ENCODE data around the gene WDR86. TPM values are rescaled to one million over a fixed set of nuclear protein-coding genes. Genes with fewer than 3 reads are reported as not detected.

WDR86 gene
- total and polyA plus RNA-seq, 2 of the 8 experiments (the other 6 are each of a cell fraction or from before 2014, with no cell fraction given) = 12.7 to 15.8 TPM

DNA sequence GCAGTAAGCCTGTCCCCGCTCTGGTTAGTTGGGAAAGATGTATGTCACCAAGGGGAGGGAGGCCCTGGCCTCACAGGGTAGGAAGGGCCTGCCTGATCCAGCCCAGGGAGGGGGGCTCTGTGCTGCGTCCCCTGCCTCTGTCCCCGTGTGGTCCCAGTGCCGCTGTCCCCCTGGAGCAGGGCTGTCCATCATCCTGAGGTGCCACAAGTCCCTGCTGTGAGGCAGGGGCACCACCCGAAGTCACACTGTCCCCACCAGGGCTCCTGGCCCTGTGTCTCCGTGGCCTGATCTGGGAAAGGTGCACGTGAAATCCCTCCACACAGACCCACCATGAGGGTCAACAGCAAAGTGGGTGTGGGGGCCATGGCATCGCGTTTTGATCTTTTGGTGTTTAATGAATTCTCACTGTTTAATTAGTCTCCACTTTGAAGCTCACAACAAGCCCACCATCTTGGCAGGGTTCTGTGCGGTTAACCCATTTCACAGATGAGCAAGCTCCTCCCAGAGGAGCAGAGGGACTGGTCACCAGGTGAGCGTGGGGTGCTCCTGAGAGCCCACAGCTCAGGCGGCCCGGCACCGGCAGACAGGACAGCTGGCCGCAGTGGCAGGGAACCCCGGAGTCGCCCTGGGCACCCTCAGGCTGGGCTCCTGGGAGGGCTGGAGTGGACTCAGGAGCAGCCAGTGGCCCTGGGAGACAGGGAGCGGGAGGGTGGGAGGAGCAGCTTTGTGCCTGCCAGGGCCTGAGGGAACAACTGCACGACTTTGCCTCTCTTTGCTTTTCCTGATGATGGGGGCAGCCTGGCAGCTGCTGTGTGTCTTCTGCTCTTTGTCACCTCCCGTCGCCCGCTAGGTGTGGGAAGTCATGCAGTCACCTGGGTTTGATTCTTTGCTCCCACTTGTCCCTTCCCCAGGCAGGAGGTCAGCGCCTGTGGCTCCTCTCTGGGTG is 42.1 kb upstream of the WDR86 start:
- ChIA-PET CTCF (ENCODE audit: partially characterized antibody) (interaction anchor here (0.8 to 13.7 kb wide), 10 partner anchors 10 to 331 kb away, joined by 3 to 185 read pairs (median 5); partner anchors contain the start of gene CRYGN), POLR2A (ENCODE audit: partially characterized antibody) (interaction anchor here (1.0 to 2.7 kb wide), 5 partner anchors 8 to 85 kb away, joined by 3 to 11 read pairs (median 4); no protein-coding TSS in a partner anchor)
- no peaks in the 10 kb centered on the region for H3K36me3 ChIP-seq (ENCODE audit: control insufficient read depth in 2 of 4, insufficient read depth in 4 of 4, low read length in 3 of 4)
- H3K9ac ChIP-seq (replicated peaks in 1 of 4; ENCODE audit: extremely low read depth in 1 of 4, low read depth in 3 of 4, low read length in 3 of 4) = no peak overlapping the region
- H3K23me2 ChIP-seq (ENCODE audit: low read depth, low read length) = no peaks in the 10 kb centered on the region; the same call in 1 of the 2 replicates
- H4K20me1 ChIP-seq (replicated peaks in 1 of 2; ENCODE audit: control insufficient read depth in 1 of 2, insufficient read depth in 2 of 2, low read length in 2 of 2) = no peaks in the 10 kb centered on the region
- no peak overlapping the region for H2BK20ac ChIP-seq (ENCODE audit: low read length)
- no peak overlapping the region for H3K4me2 ChIP-seq (ENCODE audit: insufficient read depth in 1 of 2, low read depth in 2 of 2, low read length in 2 of 2)
- no peak overlapping the region for H4K5ac ChIP-seq (ENCODE audit: insufficient read length, low read depth, low read length)
- peak overlapping the region; percentile 90 for H4K91ac ChIP-seq (replicated peaks; ENCODE audit: insufficient read length, low read length)
- H2BK15ac ChIP-seq (ENCODE audit: low read length) = 0 out of 2 replicates have a peak overlapping the region, but pooled peaks have one; percentile 46
- no peak for DNase-seq (ENCODE audit: low read depth in 1 of 2, low spot score in 2 of 2)
- H3K79me1 ChIP-seq (ENCODE audit: low read depth, low read length) = no peaks in the 10 kb centered on the region
- H3K4me1 ChIP-seq (replicated peaks in 1 of 4; ENCODE audit: control insufficient read depth in 3 of 4, insufficient read depth in 4 of 4, low read length in 3 of 4) = peaks cover 4 to 28% (median 16%) of the 10 kb centered on the region in 4 experiments
- no peak overlapping the region for H2BK120ac ChIP-seq (replicated peaks; ENCODE audit: low read depth, low read length)
- H3K56ac ChIP-seq (replicated peaks; ENCODE audit: insufficient read length, low read depth, low read length) = no peak overlapping the region
- no peak overlapping the region for H3K4me3 ChIP-seq (ENCODE audit: extremely low read depth in 1 of 4, insufficient read depth in 2 of 4, low read depth in 3 of 4, low read length in 4 of 4)
- peak overlapping the region; percentile 60; the same call in 1 of the 2 replicates for H2BK5ac ChIP-seq (ENCODE audit: low read depth, low read length)
- H3K79me2 ChIP-seq (ENCODE audit: control insufficient read depth in 1 of 2, insufficient read depth in 2 of 2, low read length in 2 of 2) = no peaks in the 10 kb centered on the region
- H2BK12ac ChIP-seq (ENCODE audit: low read depth, low read length) = peak overlapping the region; percentile 68; the same call in 1 of the 2 replicates
- H2AFZ ChIP-seq (ENCODE audit: low read length) = no peak overlapping the region
- H3K18ac ChIP-seq (ENCODE audit: extremely low read depth, low read length) = no peak overlapping the region; the same call in 1 of the 2 replicates
- H3K14ac ChIP-seq (ENCODE audit: insufficient read length) = no peak overlapping the region
- no peak overlapping the region for H3K23ac ChIP-seq (ENCODE audit: insufficient read length)
- peaks cover 0 to 12% (median 7%) of the 10 kb centered on the region in 4 experiments; a peak in 5 of 7 replicates for H3K27me3 ChIP-seq (replicated peaks in 1 of 4; ENCODE audit: control insufficient read depth in 3 of 4, extremely low read depth in 1 of 4, insufficient read depth in 3 of 4, low read length in 3 of 4)
- H3K27ac ChIP-seq (ENCODE audit: low read depth, low read length) = no peak overlapping the region
- FAIRE-seq = no peak
- 91% methylated on average over 20 of the region's 23 CpGs; no CpG with 5 or more reads in 1 of the 2 experiments for WGBS, 2 experiments (ENCODE audit: extremely low coverage in 1 of 2, insufficient coverage in 1 of 2, insufficient read length in 1 of 2, insufficient replicate concordance in 2 of 2, low coverage in 1 of 2, low lambda C conversion rate in 2 of 2, missing lambda C conversion rate in 1 of 2)
- peak overlapping the region; percentile 75; the same call in 1 of the 2 replicates for H2AK5ac ChIP-seq (ENCODE audit: low read depth, low read length)
- no peak overlapping the region for H4K8ac ChIP-seq (ENCODE audit: extremely low read depth, insufficient read depth, low read length)
- H3K9me3 ChIP-seq (ENCODE audit: insufficient read depth in 2 of 2, low read depth in 1 of 2, low read length in 1 of 2) = no peaks in the 10 kb centered on the region
- H3K4ac ChIP-seq (replicated peaks; ENCODE audit: insufficient read length, low read depth, low read length) = no peak overlapping the region
- no peak for TF ChIP-seq CTBP2 (IDR thresholded peaks at IDR 0.05; ENCODE audit: borderline replicate concordance, insufficient read depth, insufficient read length, low read length)
- TF ChIP-seq CBX5 (IDR thresholded peaks at IDR 0.05; ENCODE audit: low read depth, low read length) = no peak
- no peak for TF ChIP-seq SP4 (IDR thresholded peaks at IDR 0.05; ENCODE audit: low read length)
- no peak for TF ChIP-seq SIN3A (conservative IDR thresholded peaks at IDR 0.05 in 1 of 2, IDR thresholded peaks at IDR 0.05 in 1 of 2; ENCODE audit: low read depth in 1 of 2, low read length in 2 of 2)
- TF ChIP-seq TCF12 (IDR thresholded peaks at IDR 0.05; ENCODE audit: low read depth, low read length) = no peak
- TF ChIP-seq GTF2F1 (IDR thresholded peaks at IDR 0.05; ENCODE audit: borderline replicate concordance, low read depth, low read length) = no peak
- no peak for TF ChIP-seq SUZ12 (IDR thresholded peaks at IDR 0.05; ENCODE audit: low read length)
- TF ChIP-seq, protein P1, sequence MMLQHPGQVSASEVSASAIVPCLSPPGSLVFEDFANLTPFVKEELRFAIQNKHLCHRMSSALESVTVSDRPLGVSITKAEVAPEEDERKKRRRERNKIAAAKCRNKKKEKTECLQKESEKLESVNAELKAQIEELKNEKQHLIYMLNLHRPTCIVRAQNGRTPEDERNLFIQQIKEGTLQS (IDR thresholded peaks at IDR 0.05; ENCODE audit: insufficient read depth, low read depth, low read length) = no peak
- TF ChIP-seq TAF7 (optimal IDR thresholded peaks at IDR 0.05; ENCODE audit: borderline replicate concordance, low read depth, low read length) = no peak
- no peak for TF ChIP-seq YY1 (IDR thresholded peaks at IDR 0.05; ENCODE audit: low read depth, low read length)
